IMR-90 (cell line): ENCODE results near the gene THRA. TPM values are rescaled to one million over a fixed set of nuclear protein-coding genes. Genes with fewer than 3 reads are reported as not detected.
A peak's percentile ranks its signal among the peaks of the same experiment; 100 is the strongest.

Experiments
- ATAC-seq: fragments of 200-7000 bp; cut with Tn5 transposase; 2 replicates; pipeline ENCODE4 v1.9.1; 2020; ENCODE audit warnings: low read depth, mild to moderate bottlenecking, moderate library complexity
- BruUV-seq: library from RNA; stranded (reverse); fragments of 400-500 nt; replicated peaks from 2 replicates; lab custom pipeline; 2021; lab: Mats Ljungman, UMichigan
- CTCF ChIA-PET: fragments of 300-600 bp; formaldehyde crosslinking; extraction: SDS; loops from one replicate; lab custom pipeline; 2021; ENCODE audit warnings: antibody characterized with exemption; lab: Yijun Ruan, JAX
- POLR2A ChIA-PET: fragments of 300-600 bp; sonication (Branson Sonifier 250); formaldehyde crosslinking; loops from one replicate; lab custom pipeline; 2022; ENCODE audit warnings: antibody characterized with exemption; ENCODE audit not compliant: unreplicated experiment; lab: Charles Lee
- DNase-seq: peaks from one replicate; pipeline ENCODE4 v3.0.0; 2013
- H2AFZ ChIP-seq: replicated peaks from 2 replicates; pipeline ENCODE3; 2013; ENCODE audit warnings: low read length, mild to moderate bottlenecking; ENCODE audit not compliant: poor library complexity
- H2AK5ac ChIP-seq: 2 replicates; pipeline ENCODE4 v1.6.1; 2013; ENCODE audit warnings: low read depth, low read length, inconsistent platforms
- H2AK9ac ChIP-seq: replicated peaks from 2 replicates; pipeline ENCODE3; 2013; ENCODE audit warnings: mild to moderate bottlenecking, low read depth, low read length, moderate library complexity; ENCODE audit not compliant: poor library complexity
- H2BK120ac ChIP-seq: 2 replicates; pipeline ENCODE4 v1.6.1; 2013; ENCODE audit warnings: low read depth, low read length, inconsistent platforms
- H2BK15ac ChIP-seq: 3 replicates; pipeline ENCODE4 v1.6.1; 2013; ENCODE audit warnings: low read depth, low read length, inconsistent platforms
- H2BK20ac ChIP-seq: 2 replicates; pipeline ENCODE4 v1.6.1; 2013; ENCODE audit warnings: low read depth, mild to moderate bottlenecking, inconsistent platforms, low read length, moderate library complexity
- H2BK5ac ChIP-seq: 2 replicates; pipeline ENCODE4 v1.6.1; 2013; ENCODE audit warnings: mild to moderate bottlenecking, low read depth, low read length, inconsistent platforms; ENCODE audit not compliant: poor library complexity, severe bottlenecking
- H3K14ac ChIP-seq: replicated peaks from 2 replicates; pipeline ENCODE4 v1.6.1; 2013; ENCODE audit warnings: low read depth, low read length, inconsistent platforms
- H3K18ac ChIP-seq: 2 replicates; pipeline ENCODE4 v1.6.1; 2013; ENCODE audit warnings: low read depth, low read length, control low read depth
- H3K23ac ChIP-seq: 2 replicates; pipeline ENCODE4 v1.6.1; 2013; ENCODE audit warnings: low read depth, low read length, inconsistent platforms
- H3K27ac ChIP-seq: 2 replicates; pipeline ENCODE4 v1.5.1; 2013; ENCODE audit warnings: mild to moderate bottlenecking, control low read depth, low read length; ENCODE audit not compliant: insufficient read depth
- H3K27me3 ChIP-seq: 2 replicates; pipeline ENCODE4 v1.6.1; 2013; ENCODE audit warnings: low read length; ENCODE audit not compliant: control insufficient read depth, insufficient read depth
- H3K36me3 ChIP-seq: 2 replicates; pipeline ENCODE4 v1.6.1; 2013; ENCODE audit warnings: low read length, mixed read lengths; ENCODE audit not compliant: control insufficient read depth, insufficient read depth
- H3K4ac ChIP-seq: 2 replicates; pipeline ENCODE4 v1.6.1; 2013; ENCODE audit warnings: low read depth, low read length, inconsistent platforms
- H3K4me1 ChIP-seq: 2 replicates; pipeline ENCODE4 v1.6.1; 2013; ENCODE audit warnings: low read length, mixed read lengths; ENCODE audit not compliant: control insufficient read depth, insufficient read depth
- H3K4me2 ChIP-seq: 2 replicates; pipeline ENCODE4 v1.6.1; 2013; ENCODE audit warnings: low read depth, mild to moderate bottlenecking, control low read depth, low read length, moderate library complexity
- H3K4me3 ChIP-seq: 2 replicates; pipeline ENCODE4 v1.5.1; 2013; ENCODE audit warnings: low read depth, mild to moderate bottlenecking, control low read depth, low read length, moderate library complexity; ENCODE audit not compliant: insufficient read depth
- H3K56ac ChIP-seq: 2 replicates; pipeline ENCODE4 v1.6.1; 2013; ENCODE audit warnings: low read length, inconsistent platforms; ENCODE audit not compliant: insufficient read depth; ENCODE audit errors: extremely low read depth
- H3K79me1 ChIP-seq, 2 experiments: 2 replicates each; pipeline ENCODE4 v1.6.1; 2013; ENCODE audit warnings: low read length in 2 of 2, inconsistent platforms in 1 of 2, low read depth in 1 of 2
- H3K9ac ChIP-seq: 2 replicates; pipeline ENCODE4 v1.6.1; 2013; ENCODE audit warnings: low read depth, low read length, control low read depth
- H3K9me1 ChIP-seq: 2 replicates; pipeline ENCODE4 v1.6.1; 2013; ENCODE audit warnings: low read length, inconsistent platforms; ENCODE audit not compliant: insufficient read depth
- H3K9me3 ChIP-seq: 2 replicates; pipeline ENCODE4 v1.6.1; 2013; ENCODE audit warnings: low read length; ENCODE audit not compliant: control insufficient read depth, insufficient read depth
- H4K20me1 ChIP-seq: 2 replicates; pipeline ENCODE4 v1.6.1; 2013; ENCODE audit warnings: low read length, inconsistent platforms; ENCODE audit not compliant: insufficient read depth
- H4K5ac ChIP-seq: 2 replicates; pipeline ENCODE4 v1.6.1; 2013; ENCODE audit warnings: mild to moderate bottlenecking, low read depth, low read length, control low read depth
- H4K8ac ChIP-seq, 2 experiments: 2 replicates each; pipeline ENCODE4 v1.6.1; 2013; ENCODE audit warnings: low read depth in 2 of 2, low read length in 2 of 2, control low read depth in 1 of 2, inconsistent platforms in 1 of 2
- H4K91ac ChIP-seq: 2 replicates; pipeline ENCODE4 v1.6.1; 2013; ENCODE audit warnings: low read depth, low read length, inconsistent platforms; ENCODE audit not compliant: insufficient read depth
- BHLHE40 ChIP-seq: fragments of 150-350 bp; IDR thresholded peaks from 2 replicates; pipeline ENCODE4 v1.6.1; 2016; ENCODE audit warnings: mild to moderate bottlenecking, low read depth, low read length
- CEBPB ChIP-seq: IDR thresholded peaks from 2 replicates; pipeline ENCODE4 v1.6.1; 2012; ENCODE audit warnings: low read depth, low read length, improper control_type of control experiment
- CHD1 ChIP-seq: IDR thresholded peaks from 2 replicates; pipeline ENCODE4 v1.6.1; 2012; ENCODE audit warnings: low read depth, low read length, improper control_type of control experiment
- CTCF ChIP-seq: conservative IDR thresholded peaks from 2 replicates; pipeline ENCODE4 v1.5.1; 2012; ENCODE audit warnings: mild to moderate bottlenecking, low read depth, low read length, improper control_type of control experiment
- ELK1 ChIP-seq: fragments of 150-350 bp; IDR thresholded peaks from 2 replicates; pipeline ENCODE4 v1.6.1; 2016; ENCODE audit warnings: low read depth, mild to moderate bottlenecking, low read length, moderate library complexity, borderline replicate concordance
- FOS ChIP-seq: fragments of 150-350 bp; IDR thresholded peaks from 2 replicates; pipeline ENCODE4 v1.6.1; 2016; ENCODE audit warnings: low read depth, low read length
- MAFK ChIP-seq: IDR thresholded peaks from 2 replicates; pipeline ENCODE4 v1.6.1; 2012; ENCODE audit warnings: low read depth, low read length, improper control_type of control experiment
- NFE2L2 ChIP-seq: fragments of 150-350 bp; IDR thresholded peaks from 2 replicates; pipeline ENCODE4 v1.6.1; 2016; ENCODE audit warnings: low read depth, mild to moderate bottlenecking, low read length
- POLR2A ChIP-seq: IDR thresholded peaks from 2 replicates; pipeline ENCODE4 v1.6.1; 2012; ENCODE audit warnings: mild to moderate bottlenecking, low read depth, low read length
- RAD21 ChIP-seq: IDR thresholded peaks from 2 replicates; pipeline ENCODE4 v1.6.1; 2012; ENCODE audit warnings: low read length, improper control_type of control experiment
- RCOR1 ChIP-seq: IDR thresholded peaks from 2 replicates; pipeline ENCODE4 v1.6.1; 2012; ENCODE audit warnings: mild to moderate bottlenecking, low read length, improper control_type of control experiment; ENCODE audit not compliant: insufficient replicate concordance
- RFX5 ChIP-seq: IDR thresholded peaks from 2 replicates; pipeline ENCODE4 v1.8.0; 2012; ENCODE audit warnings: low read depth, mild to moderate bottlenecking, low read length, moderate library complexity
- SMC3 ChIP-seq: fragments of 150-350 bp; IDR thresholded peaks from 2 replicates; pipeline ENCODE4 v1.6.1; 2016; ENCODE audit warnings: low read depth, mild to moderate bottlenecking, antibody characterized with exemption, low read length, moderate library complexity
- USF2 ChIP-seq: fragments of 150-350 bp; IDR thresholded peaks from 2 replicates; pipeline ENCODE4 v1.6.1; 2017; ENCODE audit warnings: mild to moderate bottlenecking, antibody characterized with exemption, low read length, low read depth
- WGBS, 2 experiments: methylation state at CpG; one replicate each; pipeline versions ENCODE4 v1.1.5 to v1.1.7; 2013; ENCODE audit warnings: missing lambda C conversion rate in 2 of 2; ENCODE audit not compliant: insufficient read length in 1 of 2; ENCODE audit errors: extremely low coverage in 2 of 2; 5-methylcytosine and 5-hydroxymethylcytosine counted together
- dilution Hi-C: fragments of 300-500 bp; cut with HindIII; formaldehyde crosslinking; loops from one replicate; pipeline ENCODE4 v1.14.3; 2018; ENCODE audit warnings: low sequenced_read_pairs; ENCODE audit not compliant: unreplicated experiment
- in situ Hi-C: fragments of 300-500 bp; cut with MboI; formaldehyde crosslinking; loops from 3 replicates; pipeline ENCODE4 v1.14.3; 2019; ENCODE audit warnings: low sequenced_read_pairs, inconsistent platforms, mixed read lengths
- intact Hi-C: fragments of 100-400 bp; cut with micrococcal nuclease; formaldehyde crosslinking; loops from 2 replicates; pipeline ENCODE4 v1.10.0; 2022
- polyA plus RNA-seq, 3 experiments: library from polyadenylated mRNA; depleted of rRNA; stranded (reverse); fragments of >200 nt; gene quantifications; 2 replicates each; pipeline ENCODE4 v1.2.3, GENCODE V29; 2012; ENCODE audit warnings: low replicate concordance in 1 of 3
- total RNA-seq: library from RNA; depleted of rRNA; stranded (reverse); fragments of >200 nt; gene quantifications from 2 replicates; pipeline ENCODE4 v1.2.3, GENCODE V29; 2012

THRA gene
- total and polyA plus RNA-seq, 2 of the 4 experiments (the other 2 are of a cell fraction) = 22.0 to 23.4 TPM

- H4K5ac ChIP-seq = peak overlapping the region; percentile 59
- peak overlapping the region; percentile 64; the same call in 1 of the 2 replicates for H3K56ac ChIP-seq
- BruUV-seq = no TSS peak
- peak overlapping the region; percentile 88 for H2BK20ac ChIP-seq
- peaks cover 57% of the 10 kb centered on the region for H3K4me1 ChIP-seq
- peak overlapping the region; percentile 55; the same call in 2 of the 3 replicates for H2BK15ac ChIP-seq
- peak overlapping the region; percentile 72 for H3K18ac ChIP-seq
- H4K8ac ChIP-seq = peak overlapping the region; percentile 33 to 99
- CTCF ChIA-PET = interaction anchor here (0.9 to 1.3 kb wide), 2 partner anchors 11 to 17 kb away, joined by 3 read pairs; no protein-coding TSS in a partner anchor
- 0% methylated on average over 1 of the region's 14 CpGs; no CpG with 5 or more reads in 1 of the 2 experiments for WGBS, 2 experiments
- H3K4me3 ChIP-seq = peak overlapping the region; percentile 23
- H3K14ac ChIP-seq = peak overlapping the region; percentile 86
- no peaks in the 10 kb centered on the region for H3K27me3 ChIP-seq
- peak overlapping the region; percentile 74 for H2BK5ac ChIP-seq
- peaks cover 34% of the 10 kb centered on the region for H4K20me1 ChIP-seq
- peak overlapping the region; percentile 95 for H2AFZ ChIP-seq
- peak overlapping the region; percentile 56 for H3K27ac ChIP-seq
- H3K36me3 ChIP-seq = no peaks in the 10 kb centered on the region
- peak overlapping the region; percentile 81 for H4K91ac ChIP-seq
- H3K23ac ChIP-seq = peak overlapping the region; percentile 97
- peak overlapping the region; percentile 96 for H3K4ac ChIP-seq
- peaks cover 50% of the 10 kb centered on the region for H3K9me1 ChIP-seq
- intact Hi-C loops = loop anchor here (2.0 kb wide), 1 partner anchor 42 kb away; no protein-coding TSS in a partner anchor
- peak overlapping the region; percentile 40 for H3K9ac ChIP-seq
- no peaks in the 10 kb centered on the region for H3K9me3 ChIP-seq
- in situ Hi-C loops = no loop called here
- peaks cover 30 to 86% of the 10 kb centered on the region in 2 experiments for H3K79me1 ChIP-seq
- peak overlapping the region; percentile 99 for H2AK9ac ChIP-seq
- peak overlapping the region; percentile 95 for H2AK5ac ChIP-seq
- POLR2A ChIA-PET = no interaction called here
- peak overlapping the region; percentile 90 for H3K4me2 ChIP-seq
- peak overlapping the region; percentile 82 for H2BK120ac ChIP-seq
- ATAC-seq (peak; percentile 53), DNase-seq (peak; percentile 84)
- dilution Hi-C loops = no loop called here
- TF ChIP-seq RCOR1 (no peak), BHLHE40 (peak; percentile 97), MAFK (no peak), SMC3 (no peak), RAD21 (no peak), NFE2L2 (no peak), RFX5 (no peak), POLR2A (no peak), CEBPB (no peak), FOS (no peak), CHD1 (no peak), USF2 (peak; percentile 79), ELK1 (no peak), CTCF (no peak)
These were observed 6.4 kb downstream of the THRA start for GRCh38 chr17:40068917-40069750.
